Measurements from ENCODE around the gene BMPR1B. TPM values are rescaled to one million over a fixed set of nuclear protein-coding genes. Genes with fewer than 3 reads are reported as not detected.

The BMPR1B gene
- total RNA-seq, 4 donors from 2014 or later = 10.5 to 40.9 (median 20.3) TPM

GRCh38 chr4:95193391-95194224 is 435.9 kb downstream of the BMPR1B start:
- no peaks in the 10 kb centered on the region for H3K9me3 ChIP-seq
- H3K27ac ChIP-seq = no peak overlapping the region
- H3K4me1 ChIP-seq = no peaks in the 10 kb centered on the region
- H3K36me3 ChIP-seq = no peaks in the 10 kb centered on the region
- H3K4me3 ChIP-seq = no peak overlapping the region
- H3K27me3 ChIP-seq = peaks cover 4% of the 10 kb centered on the region
- ATAC-seq = no peak
- 63 to 70% methylated on average over 12 to 14 of the region's 22 CpGs for WGBS, 2 donors (ENCODE audit: low coverage in 1 of 2)
- TF ChIP-seq, protein P1, sequence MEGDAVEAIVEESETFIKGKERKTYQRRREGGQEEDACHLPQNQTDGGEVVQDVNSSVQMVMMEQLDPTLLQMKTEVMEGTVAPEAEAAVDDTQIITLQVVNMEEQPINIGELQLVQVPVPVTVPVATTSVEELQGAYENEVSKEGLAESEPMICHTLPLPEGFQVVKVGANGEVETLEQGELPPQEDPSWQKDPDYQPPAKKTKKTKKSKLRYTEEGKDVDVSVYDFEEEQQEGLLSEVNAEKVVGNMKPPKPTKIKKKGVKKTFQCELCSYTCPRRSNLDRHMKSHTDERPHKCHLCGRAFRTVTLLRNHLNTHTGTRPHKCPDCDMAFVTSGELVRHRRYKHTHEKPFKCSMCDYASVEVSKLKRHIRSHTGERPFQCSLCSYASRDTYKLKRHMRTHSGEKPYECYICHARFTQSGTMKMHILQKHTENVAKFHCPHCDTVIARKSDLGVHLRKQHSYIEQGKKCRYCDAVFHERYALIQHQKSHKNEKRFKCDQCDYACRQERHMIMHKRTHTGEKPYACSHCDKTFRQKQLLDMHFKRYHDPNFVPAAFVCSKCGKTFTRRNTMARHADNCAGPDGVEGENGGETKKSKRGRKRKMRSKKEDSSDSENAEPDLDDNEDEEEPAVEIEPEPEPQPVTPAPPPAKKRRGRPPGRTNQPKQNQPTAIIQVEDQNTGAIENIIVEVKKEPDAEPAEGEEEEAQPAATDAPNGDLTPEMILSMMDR (IDR thresholded peaks at IDR 0.05) = no peak
- TF ChIP-seq POLR2AphosphoS5 (IDR thresholded peaks at IDR 0.05) (no peak), EP300 (IDR thresholded peaks at IDR 0.05) (no peak), POLR2A (IDR thresholded peaks at IDR 0.05) (no peak)

GRCh38 chr4:95197353-95197752 is 439.6 kb downstream of the BMPR1B start:
- H3K4me3 ChIP-seq = no peak overlapping the region
- no peaks in the 10 kb centered on the region for H3K4me1 ChIP-seq
- H3K27me3 ChIP-seq = peaks cover 4% of the 10 kb centered on the region
- no peaks in the 10 kb centered on the region for H3K9me3 ChIP-seq
- no peak for ATAC-seq
- TF ChIP-seq EP300 (IDR thresholded peaks at IDR 0.05) = no peak
- no peak for TF ChIP-seq POLR2A (IDR thresholded peaks at IDR 0.05)
- TF ChIP-seq, protein P1 (IDR thresholded peaks at IDR 0.05) = no peak
- no peak for TF ChIP-seq POLR2AphosphoS5 (IDR thresholded peaks at IDR 0.05)
- no peaks in the 10 kb centered on the region for H3K36me3 ChIP-seq
- no peak overlapping the region for H3K27ac ChIP-seq
- 67 to 77% methylated on average over 3 to 6 of the region's 6 CpGs for WGBS, 2 donors (ENCODE audit: low coverage in 1 of 2)

- 79 to 88% methylated on average over 4 to 7 of the region's 7 CpGs for WGBS, 2 donors (ENCODE audit: low coverage in 1 of 2)
- no peak overlapping the region for H3K27ac ChIP-seq
- H3K27me3 ChIP-seq = peaks cover 4% of the 10 kb centered on the region
- H3K36me3 ChIP-seq = no peaks in the 10 kb centered on the region
- H3K9me3 ChIP-seq = no peaks in the 10 kb centered on the region
- ATAC-seq = no peak
- H3K4me3 ChIP-seq = no peak overlapping the region
- TF ChIP-seq EP300 (IDR thresholded peaks at IDR 0.05) (no peak), POLR2A (IDR thresholded peaks at IDR 0.05) (no peak), POLR2AphosphoS5 (IDR thresholded peaks at IDR 0.05) (no peak)
- TF ChIP-seq, protein P1 (IDR thresholded peaks at IDR 0.05) = no peak
- no peaks in the 10 kb centered on the region for H3K4me1 ChIP-seq
Observed at GRCh38 chr4:95198961-95199360, 441.2 kb downstream of the BMPR1B start.

DNA sequence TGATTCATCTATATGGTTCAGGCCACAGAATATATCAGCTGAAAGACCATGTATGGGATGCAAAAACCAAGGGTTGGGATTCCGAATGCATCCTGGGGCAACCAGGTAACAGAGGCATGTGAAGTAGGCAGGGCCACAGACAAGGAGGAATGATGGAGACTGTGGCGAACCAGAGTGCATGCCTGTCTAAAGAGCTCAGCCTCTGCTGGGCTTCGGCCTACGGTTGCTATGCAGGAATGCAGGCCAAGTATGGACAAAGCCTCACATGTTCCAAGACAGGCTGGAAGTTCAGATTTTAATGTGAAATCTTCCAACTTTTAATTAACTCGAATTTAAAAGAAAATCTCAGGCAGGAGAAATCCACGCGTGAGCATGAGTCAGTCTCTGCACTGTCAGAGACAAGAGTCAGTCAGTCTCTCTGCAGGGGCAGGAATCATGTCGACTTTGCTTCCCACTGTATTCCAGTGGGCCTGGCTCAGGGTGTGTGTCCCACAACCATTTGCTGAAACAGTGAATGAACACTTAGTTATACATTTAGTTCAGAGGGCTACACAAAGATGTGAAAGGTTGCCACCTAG is 446.6 kb downstream of the BMPR1B start:
- H3K4me1 ChIP-seq = no peaks in the 10 kb centered on the region
- no peaks in the 10 kb centered on the region for H3K9me3 ChIP-seq
- no peak overlapping the region for H3K27ac ChIP-seq
- ATAC-seq = no peak
- no peaks in the 10 kb centered on the region for H3K36me3 ChIP-seq
- TF ChIP-seq EP300 (IDR thresholded peaks at IDR 0.05) (no peak), POLR2AphosphoS5 (IDR thresholded peaks at IDR 0.05) (no peak), POLR2A (IDR thresholded peaks at IDR 0.05) (no peak)
- TF ChIP-seq, protein P1 (IDR thresholded peaks at IDR 0.05) = no peak
- H3K4me3 ChIP-seq = no peak overlapping the region
- WGBS, 2 donors (ENCODE audit: low coverage in 1 of 2) = 46 to 80% methylated on average over 4 to 8 of the region's 8 CpGs
- no peaks in the 10 kb centered on the region for H3K27me3 ChIP-seq

GRCh38 chr4:95204873-95205272 is 447.1 kb downstream of the BMPR1B start:
- TF ChIP-seq POLR2A (IDR thresholded peaks at IDR 0.05) (no peak), EP300 (IDR thresholded peaks at IDR 0.05) (no peak), POLR2AphosphoS5 (IDR thresholded peaks at IDR 0.05) (no peak)
- TF ChIP-seq, protein P1 (IDR thresholded peaks at IDR 0.05) = no peak
- Histone ChIP-seq H3K4me1 (no peaks in the 10 kb centered on the region), H3K27ac (no peak overlapping the region), H3K9me3 (no peaks in the 10 kb centered on the region), H3K27me3 (no peaks in the 10 kb centered on the region), H3K4me3 (no peak overlapping the region), H3K36me3 (no peaks in the 10 kb centered on the region)
- WGBS, 2 donors (ENCODE audit: low coverage in 1 of 2) = 37 to 61% methylated on average over 3 to 5 of the region's 5 CpGs
- no peak for ATAC-seq

Data from gastroesophageal sphincter (tissue), 4 donors.